NCI-H1694 treated with DMSO at 0.1 percent for 48 hours (cell line): Measurements from ENCODE around the gene TMEM44.
"Not testable (repeated sequence)": the region's sequence is repeated elsewhere in the genome, so short reads cannot be mapped to it uniquely, and the experiment has no call there.

Experiments used
- DNase-seq: peaks from one replicate; lab custom pipeline; 2025; lab: John Stamatoyannopoulos, UW

TMEM44 gene

DNA sequence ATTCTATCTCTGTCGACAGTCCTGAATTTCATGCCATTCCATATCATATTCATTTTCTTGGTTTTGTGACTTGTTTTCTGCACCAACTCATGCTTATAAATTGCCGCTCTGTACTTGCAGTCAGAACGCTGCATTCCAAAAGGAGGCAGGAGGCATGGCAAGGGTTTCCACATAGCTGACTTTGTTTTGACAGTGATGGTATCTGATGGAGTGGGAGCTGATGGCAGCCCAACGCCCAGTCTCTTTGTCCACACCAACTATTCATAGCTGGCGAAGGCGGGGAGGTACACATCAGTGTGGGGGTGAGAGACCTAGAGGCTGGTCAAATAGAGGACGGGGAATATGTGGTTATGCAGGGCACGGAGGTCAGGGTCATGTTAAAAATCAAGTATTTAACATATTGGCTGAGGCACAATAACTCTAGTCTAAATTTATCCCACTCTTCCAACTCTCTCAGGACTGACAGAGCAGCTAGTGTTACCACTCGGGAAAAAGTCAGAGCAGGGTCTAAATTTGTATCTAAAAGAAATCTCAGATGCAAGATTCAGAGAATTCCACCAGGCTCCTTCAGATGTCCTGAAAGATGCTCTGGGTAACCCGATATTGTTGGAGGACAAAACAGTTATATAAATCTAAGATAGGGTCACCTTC is 78.6 kb downstream of the TMEM44 start:
- DNase-seq, result no peak

DNA sequence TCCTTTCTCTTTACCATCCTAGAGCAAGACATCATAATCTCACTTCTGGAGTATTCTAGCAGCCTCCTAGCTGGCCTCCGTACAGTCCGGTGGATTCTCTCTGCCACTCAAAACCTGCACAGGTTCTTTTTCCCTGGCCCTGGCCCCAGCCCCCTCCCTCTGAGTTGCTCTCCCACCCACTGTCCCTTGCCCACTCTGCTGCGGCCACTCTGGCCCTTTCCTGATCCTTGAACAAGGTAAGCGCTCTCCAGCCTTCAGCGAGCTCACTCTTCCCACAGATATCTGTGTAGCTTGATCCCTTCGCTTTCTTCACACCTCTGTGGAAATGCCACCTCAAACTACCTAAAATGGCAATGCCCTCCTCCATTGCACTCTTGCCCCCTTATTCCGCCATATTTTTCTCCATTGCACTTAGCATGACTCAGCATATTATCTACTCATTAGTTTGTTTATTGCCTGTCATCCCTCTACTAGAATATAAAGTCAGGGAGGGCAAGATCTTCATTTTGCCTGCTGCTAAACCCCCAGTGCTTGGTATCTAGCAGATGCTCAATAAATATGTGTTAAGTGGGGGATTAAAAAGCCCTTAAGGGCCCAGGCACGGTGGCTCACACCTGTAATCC is 80.8 kb downstream of the TMEM44 start:
- DNase-seq, result no peak

DNA sequence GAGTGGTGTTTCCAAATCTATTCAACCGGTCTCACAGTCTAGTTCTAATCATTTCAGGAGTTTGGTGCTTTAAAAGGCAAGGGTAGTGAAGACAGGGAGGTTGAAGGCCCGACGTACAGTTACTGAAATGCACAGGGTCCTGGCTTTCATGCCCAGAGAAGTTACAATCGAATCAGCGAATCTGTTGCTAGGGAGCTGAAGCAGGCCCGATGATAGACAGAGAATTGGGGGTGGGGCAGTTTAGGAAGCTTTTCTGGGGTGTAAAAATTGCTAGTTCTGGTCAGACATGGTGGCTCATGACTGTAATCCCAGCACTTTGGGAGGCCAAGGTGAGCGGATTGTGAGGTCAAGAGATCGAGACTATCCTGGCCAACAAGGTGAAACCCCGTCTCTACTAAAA is 83.4 kb downstream of the TMEM44 start:
- DNase-seq, result no peak

DNA sequence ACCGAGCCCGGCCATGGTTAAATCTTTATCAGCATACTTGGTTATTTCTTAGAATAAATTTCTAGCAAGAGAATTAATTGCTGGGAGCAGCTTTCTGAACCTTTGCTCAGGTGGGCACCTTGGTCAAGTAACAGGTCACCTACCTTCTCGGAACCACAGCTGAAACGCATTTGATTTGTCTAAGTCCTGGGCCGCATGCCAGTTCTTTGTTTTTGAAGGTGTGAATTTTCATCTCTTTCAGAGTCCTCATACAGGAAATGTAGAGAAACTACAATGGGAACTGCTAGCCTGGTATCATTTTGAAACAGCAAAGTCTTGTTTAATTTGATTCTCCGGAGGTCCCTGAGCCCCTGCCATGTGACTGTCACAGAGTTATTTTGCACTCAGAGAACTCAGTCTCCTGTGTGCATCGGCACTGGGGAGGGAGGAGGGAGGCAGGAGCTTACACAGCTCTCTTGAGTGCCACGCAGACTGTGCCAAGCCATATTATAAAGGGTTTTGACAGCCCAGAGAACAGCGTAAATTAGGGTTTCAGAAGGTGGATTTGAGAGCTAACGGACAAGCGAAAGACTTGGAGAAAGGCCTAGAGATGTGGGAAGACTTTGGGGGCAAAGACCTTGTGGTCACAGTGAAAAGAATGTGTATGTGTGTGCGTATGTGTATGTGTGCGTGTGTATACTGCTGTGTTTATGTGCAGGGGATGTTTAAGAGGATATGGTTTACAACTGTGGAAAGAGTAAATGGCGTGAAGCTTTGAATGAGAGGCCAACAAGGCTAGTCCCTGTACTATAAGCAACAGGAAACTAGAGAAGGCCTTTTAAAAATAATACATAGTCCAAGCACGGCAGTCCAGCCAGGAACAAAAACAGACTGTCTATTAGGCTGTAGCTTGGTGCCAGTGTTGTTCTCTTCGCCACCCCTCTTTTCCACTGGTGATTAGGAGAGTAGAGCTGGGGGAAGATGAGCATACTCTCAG is 84.6 kb downstream of the TMEM44 start:
- no peak for DNase-seq

DNA sequence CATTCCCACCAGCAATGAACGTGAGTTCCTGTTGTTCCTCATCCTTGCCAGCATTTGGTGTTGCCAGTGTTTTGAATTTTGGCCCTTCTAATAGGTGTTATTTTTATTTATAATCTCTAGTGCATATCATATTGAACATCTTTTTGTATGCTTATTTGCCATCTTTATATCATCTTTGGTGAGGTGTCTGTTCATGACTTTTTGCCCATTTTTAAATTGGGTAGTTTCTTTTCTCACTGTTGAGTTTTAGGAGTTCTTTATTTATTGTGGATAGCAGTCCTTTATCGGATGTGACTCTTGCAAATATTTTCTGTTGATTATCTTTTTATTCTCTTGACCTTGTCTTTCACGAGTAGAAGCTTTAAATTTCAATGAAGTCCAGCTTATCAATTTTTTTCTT is 86.2 kb downstream of the TMEM44 start:
- DNase-seq, result no peak

DNA sequence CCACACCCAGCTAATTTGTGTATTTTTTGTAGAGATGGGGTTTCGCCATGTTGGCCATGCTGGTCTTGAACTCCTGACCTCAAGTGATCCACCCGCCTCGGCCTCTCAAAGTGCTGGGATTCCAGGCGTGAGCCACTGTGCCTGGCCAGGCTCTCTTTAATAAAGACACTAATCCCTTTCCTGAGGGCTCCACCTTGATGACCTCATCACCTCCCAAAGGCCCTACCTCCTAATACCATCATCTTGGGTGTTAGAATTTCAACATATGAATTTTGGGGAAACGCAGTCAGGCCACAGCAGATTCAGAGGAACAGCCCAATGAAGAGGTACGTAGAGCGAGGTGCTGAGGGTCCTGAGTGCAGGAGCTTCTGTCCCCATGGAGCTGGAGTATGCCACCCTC is 87.7 kb downstream of the TMEM44 start:
- not testable (repeated sequence) for DNase-seq

DNA sequence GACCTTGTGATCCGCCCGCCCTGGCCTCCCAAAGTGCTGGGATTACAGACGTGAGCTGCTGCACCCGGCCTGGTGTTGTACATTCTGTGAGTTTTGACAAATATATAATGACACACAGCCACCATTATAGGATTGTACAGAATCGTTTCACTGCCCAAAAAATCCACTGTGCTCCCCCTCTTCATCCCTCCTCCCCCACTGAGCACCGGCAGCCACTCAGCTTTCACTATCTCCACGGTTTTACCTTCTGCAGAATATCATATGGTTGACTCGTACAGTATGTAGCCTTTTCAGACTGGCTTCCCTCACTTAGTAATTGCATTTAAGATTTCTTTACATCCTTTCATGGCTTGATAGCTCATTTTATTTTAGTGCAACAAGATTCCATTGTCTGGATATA is 89.7 kb downstream of the TMEM44 start:
- DNase-seq, result no peak

DNA sequence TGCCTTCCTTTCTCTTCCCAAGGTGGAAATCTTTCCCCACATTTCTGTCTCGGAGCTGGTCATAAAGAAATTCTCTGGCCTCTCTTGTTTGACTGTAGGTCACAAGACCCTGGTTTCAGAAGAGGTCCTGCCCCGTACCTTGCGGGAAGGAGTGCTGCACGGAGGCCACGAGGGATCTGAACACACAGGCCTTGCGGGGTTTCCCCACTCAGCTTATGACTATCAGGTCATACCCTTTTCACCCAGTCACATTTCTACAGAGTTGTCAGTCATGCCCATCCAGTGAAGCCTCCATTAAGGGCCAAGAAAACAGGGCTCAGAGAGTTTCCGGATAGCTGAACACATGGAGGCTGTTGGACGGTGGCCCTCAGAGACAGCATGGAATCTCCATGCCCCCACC is 91.7 kb downstream of the TMEM44 start:
- no peak for DNase-seq

DNA sequence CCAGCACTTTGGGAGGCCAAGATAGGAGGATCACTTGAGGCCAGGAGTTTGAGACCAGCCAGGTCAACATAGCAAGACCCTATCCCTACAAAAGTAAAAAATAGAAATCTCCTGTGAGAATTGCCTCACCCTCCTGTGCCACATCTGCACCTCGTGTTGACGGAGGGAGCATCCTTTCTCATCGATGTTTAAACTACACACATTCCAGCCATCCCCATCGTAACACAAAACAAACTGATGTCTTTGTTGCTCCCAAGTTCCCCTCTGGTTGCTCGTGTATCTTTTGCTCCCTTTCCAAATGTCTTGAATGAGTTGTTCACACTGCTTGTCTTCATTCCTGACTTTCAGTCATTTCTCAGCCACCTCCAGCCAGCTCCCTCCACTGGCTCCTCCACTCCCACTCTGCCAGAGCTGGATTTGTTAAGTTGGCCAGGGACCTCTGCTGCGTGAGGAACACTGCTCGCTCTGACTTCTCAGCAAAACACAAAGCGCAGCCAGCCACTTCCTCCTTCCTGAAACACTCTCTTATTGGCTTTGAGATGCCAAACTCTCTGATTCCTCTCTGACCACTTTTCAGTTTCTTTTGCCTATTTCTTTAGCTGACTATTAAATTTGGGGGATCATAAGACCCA is 92.8 kb downstream of the TMEM44 start:
- DNase-seq, result no peak

DNA sequence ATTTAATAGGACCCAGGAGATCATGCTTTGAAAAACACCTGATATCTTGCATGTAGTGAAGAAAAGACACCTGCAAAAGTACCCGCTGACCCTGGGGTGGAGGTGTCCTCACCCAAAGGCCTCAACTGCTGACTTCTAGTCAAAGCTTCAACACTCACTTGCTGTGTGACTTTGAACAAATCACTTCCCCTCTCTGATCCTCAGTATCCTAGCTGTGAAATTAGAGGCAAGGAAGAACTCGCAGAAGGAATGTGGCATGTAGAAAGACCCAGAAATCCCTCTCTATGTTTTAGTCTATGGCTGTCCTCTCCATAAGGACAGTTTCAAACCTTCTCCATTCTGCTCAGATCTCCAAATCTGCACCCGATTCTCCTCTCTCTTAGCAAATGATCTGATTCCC is 93.7 kb downstream of the TMEM44 start:
- DNase-seq, result no peak

DNA sequence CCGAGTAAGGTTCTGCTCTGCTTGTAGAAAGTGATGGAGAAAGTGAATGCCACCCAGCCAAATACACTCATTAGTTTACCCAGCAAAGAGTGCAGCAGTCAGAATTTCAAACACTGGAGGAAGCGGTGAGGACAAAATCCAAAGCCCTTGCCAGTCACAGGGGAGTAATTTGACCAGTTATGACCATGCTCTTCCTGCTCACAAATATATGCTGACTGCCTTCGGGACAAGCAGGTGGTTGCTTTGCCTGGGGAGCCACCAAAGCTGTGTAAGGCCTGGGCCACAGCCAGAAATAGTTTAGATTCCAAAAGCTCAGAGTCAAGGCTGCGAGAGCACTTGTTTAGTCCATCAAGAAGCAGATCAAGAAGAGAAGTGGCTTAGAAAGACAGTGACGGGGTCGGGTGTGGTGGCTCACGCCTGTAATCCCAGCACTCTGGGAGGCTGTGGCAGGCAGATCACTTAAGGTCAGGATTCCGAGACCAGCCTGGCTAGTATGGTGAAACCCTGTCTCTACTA is 95.4 kb downstream of the TMEM44 start:
- no peak for DNase-seq
